Parathyroid adenoma (tissue), 2 donors: ENCODE results near the gene ZNF768.

Experiments
- H2AFZ ChIP-seq: fragments of 300-600 bp; sonication (generic); one replicate; pipeline ENCODE4 v1.7.0; 2017; ENCODE audit warnings: antibody characterized with exemption, mild to moderate bottlenecking
- H3K27ac ChIP-seq: fragments of 300-600 bp; sonication (generic); one replicate; pipeline ENCODE4 v1.7.0; 2017
- H3K27me3 ChIP-seq: fragments of 300-600 bp; sonication (generic); one replicate; pipeline ENCODE4 v1.7.0; 2017; ENCODE audit warnings: low read length; ENCODE audit not compliant: control insufficient read depth, insufficient read depth
- H3K36me3 ChIP-seq: fragments of 300-600 bp; sonication (generic); one replicate; pipeline ENCODE4 v1.7.0; 2017; ENCODE audit warnings: low read length; ENCODE audit not compliant: control insufficient read depth, insufficient read depth
- H3K4me1 ChIP-seq: fragments of 300-600 bp; sonication (generic); one replicate; pipeline ENCODE4 v1.7.0; 2017; ENCODE audit warnings: control low read depth
- H3K4me2 ChIP-seq: fragments of 300-600 bp; sonication (generic); one replicate; pipeline ENCODE4 v1.7.0; 2017; ENCODE audit warnings: low read length
- H3K4me3 ChIP-seq: fragments of 300-600 bp; sonication (generic); one replicate; pipeline ENCODE4 v1.7.0; 2017; ENCODE audit warnings: low read depth, low read length
- H3K79me2 ChIP-seq: fragments of 300-600 bp; sonication (generic); one replicate; pipeline ENCODE4 v1.7.0; 2017; ENCODE audit warnings: control low read depth
- H3K9ac ChIP-seq: fragments of 300-600 bp; sonication (generic); one replicate; pipeline ENCODE4 v1.7.0; 2017; ENCODE audit warnings: mild to moderate bottlenecking
- H3K9me3 ChIP-seq: fragments of 300-600 bp; sonication (generic); one replicate; pipeline ENCODE4 v1.7.0; 2017; ENCODE audit warnings: low read length; ENCODE audit not compliant: control insufficient read depth
- TF ChIP-seq, protein P1 (sequence below): fragments of 300-600 bp; sonication (generic); IDR thresholded peaks from one replicate; pipeline ENCODE4 v1.7.0; 2017; ENCODE audit warnings: antibody characterized with exemption, mild to moderate bottlenecking
- donor health status: primary hyperparathyroidism.

Gene ZNF768

DNA sequence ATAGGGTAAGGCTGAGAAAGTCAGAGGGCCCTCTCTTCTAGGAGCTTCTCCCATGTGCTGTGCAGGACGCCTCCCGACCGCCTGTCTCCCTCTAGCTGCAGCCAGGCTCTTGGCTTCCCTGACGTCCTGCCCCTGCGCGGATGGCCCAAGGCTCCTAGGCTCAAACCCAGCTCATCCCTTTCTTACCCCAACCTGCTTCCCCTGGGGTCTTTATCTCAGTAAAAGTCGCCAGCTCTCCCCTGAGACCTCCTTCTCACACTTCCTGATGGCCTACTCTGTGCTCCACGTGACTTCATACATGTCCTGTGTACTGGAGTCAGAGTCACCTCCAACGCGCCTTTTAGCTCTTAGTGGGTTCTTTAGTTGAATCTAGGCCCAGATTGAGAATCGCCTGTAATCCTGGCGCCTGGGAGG is 9.4 kb upstream of the ZNF768 start:
- no peaks in the 10 kb centered on the region for H3K9me3 ChIP-seq
- peaks cover 11% of the 10 kb centered on the region for H3K4me1 ChIP-seq
- H3K4me3 ChIP-seq = peak overlapping the region; percentile 73
- H3K27ac ChIP-seq = peak overlapping the region; percentile 94
- peak overlapping the region; percentile 96 for H2AFZ ChIP-seq
- peaks cover 12% of the 10 kb centered on the region for H3K79me2 ChIP-seq
- peak overlapping the region; percentile 87 for H3K9ac ChIP-seq
- H3K4me2 ChIP-seq = peak overlapping the region; percentile 76
- no peaks in the 10 kb centered on the region for H3K36me3 ChIP-seq
- TF ChIP-seq, protein P1, sequence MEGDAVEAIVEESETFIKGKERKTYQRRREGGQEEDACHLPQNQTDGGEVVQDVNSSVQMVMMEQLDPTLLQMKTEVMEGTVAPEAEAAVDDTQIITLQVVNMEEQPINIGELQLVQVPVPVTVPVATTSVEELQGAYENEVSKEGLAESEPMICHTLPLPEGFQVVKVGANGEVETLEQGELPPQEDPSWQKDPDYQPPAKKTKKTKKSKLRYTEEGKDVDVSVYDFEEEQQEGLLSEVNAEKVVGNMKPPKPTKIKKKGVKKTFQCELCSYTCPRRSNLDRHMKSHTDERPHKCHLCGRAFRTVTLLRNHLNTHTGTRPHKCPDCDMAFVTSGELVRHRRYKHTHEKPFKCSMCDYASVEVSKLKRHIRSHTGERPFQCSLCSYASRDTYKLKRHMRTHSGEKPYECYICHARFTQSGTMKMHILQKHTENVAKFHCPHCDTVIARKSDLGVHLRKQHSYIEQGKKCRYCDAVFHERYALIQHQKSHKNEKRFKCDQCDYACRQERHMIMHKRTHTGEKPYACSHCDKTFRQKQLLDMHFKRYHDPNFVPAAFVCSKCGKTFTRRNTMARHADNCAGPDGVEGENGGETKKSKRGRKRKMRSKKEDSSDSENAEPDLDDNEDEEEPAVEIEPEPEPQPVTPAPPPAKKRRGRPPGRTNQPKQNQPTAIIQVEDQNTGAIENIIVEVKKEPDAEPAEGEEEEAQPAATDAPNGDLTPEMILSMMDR = peak; percentile 61
- no peaks in the 10 kb centered on the region for H3K27me3 ChIP-seq

DNA sequence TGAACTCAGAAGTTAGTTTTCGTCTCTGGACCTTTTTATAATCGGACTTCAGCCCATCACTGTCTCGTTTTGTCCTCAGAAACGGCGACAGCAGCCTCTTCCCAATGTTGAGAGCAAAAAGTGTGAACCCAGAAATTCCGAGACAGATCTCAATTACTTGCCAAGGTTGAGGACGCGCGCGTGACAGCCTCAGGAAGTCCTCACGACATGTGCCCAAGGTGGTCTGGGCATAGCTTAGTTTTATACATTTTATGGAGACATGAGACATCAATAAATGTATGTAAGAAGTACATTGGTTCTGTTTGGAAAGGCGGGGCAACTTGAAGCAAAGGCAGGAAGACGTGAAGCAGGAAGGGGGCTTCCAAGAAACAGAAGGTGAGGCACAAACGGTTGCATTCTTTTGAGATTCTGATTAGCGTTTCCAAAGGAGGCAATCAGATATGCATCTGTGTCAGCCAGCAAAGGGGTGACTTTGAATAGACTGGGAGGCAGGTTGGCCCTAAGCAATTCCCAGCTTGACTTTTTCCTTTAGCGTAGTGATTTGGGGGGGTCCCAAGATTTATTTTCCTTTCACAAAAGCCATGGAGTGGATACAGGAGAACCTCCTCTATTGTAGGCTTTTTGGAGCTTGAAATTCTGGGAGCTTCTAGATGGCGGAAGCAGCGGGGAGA is 8.9 kb upstream of the ZNF768 start:
- Histone ChIP-seq H3K27me3 (no peaks in the 10 kb centered on the region), H3K79me2 (peaks cover 12% of the 10 kb centered on the region), H3K4me1 (peaks cover 11% of the 10 kb centered on the region), H3K9me3 (no peaks in the 10 kb centered on the region), H3K27ac (peak overlapping the region; percentile 94), H3K4me2 (peak overlapping the region; percentile 76), H3K36me3 (no peaks in the 10 kb centered on the region), H2AFZ (peak overlapping the region; percentile 96), H3K9ac (peak overlapping the region; percentile 87), H3K4me3 (peak overlapping the region; percentile 73)
- TF ChIP-seq, protein P1 = no peak

DNA sequence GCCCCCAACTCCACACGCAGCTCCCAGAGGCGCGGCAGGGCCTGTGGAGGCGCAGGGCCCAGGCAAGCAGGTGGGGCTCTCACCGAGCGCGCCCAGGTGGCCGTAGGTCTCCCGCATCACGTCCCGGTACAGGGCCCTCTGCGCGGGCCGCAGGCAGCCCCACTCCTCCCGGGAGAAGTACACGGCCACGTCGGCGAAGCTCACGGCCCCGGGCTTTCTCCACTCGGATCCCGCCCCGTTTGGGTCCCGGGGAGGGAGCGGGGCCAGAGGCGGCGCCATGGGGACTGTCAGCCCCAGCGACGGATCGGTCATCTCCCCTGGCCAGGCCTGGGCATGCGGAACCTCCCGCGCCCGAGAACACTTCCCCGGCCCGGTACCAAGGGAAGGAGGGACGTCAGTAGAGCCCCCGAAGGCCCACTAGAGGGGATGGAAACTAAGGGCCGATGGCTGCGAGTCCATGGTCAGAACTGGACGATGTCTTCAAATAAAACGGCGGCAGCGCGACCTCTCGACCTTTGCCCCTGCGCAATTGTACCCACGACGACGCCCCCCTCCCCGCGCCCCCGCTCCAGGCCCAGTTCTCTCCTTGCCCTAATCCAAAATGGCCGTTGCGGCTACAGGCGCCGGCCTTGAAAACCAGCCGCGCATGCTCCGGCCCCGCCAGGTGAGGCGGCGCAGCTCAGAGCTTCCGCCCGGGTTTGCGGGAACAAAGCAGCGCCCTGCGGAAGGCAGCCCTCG is 8.2 kb upstream of the ZNF768 start, which contains the start of gene ZNF747:
TSS of gene ZNF747 (minus strand) at position 491 of the 738 bp plus-strand sequence. CDS start at position 312, 179 bp downstream.
- no peaks in the 10 kb centered on the region for H3K36me3 ChIP-seq
- peak within 1 kb of the TSS; percentile 94 for H3K27ac ChIP-seq
- peaks cover 12% of the 10 kb centered on the region for H3K79me2 ChIP-seq
- peak within 1 kb of the TSS; percentile 95 for H3K9ac ChIP-seq
- no peaks in the 10 kb centered on the region for H3K9me3 ChIP-seq
- H3K4me2 ChIP-seq = peak within 1 kb of the TSS; percentile 76
- TF ChIP-seq, protein P1 = peak; percentile 10
- peak within 1 kb of the TSS; percentile 96 for H2AFZ ChIP-seq
- H3K4me3 ChIP-seq = peak within 1 kb of the TSS; percentile 73
- no peaks in the 10 kb centered on the region for H3K27me3 ChIP-seq
- H3K4me1 ChIP-seq = peaks cover 11% of the 10 kb centered on the region

DNA sequence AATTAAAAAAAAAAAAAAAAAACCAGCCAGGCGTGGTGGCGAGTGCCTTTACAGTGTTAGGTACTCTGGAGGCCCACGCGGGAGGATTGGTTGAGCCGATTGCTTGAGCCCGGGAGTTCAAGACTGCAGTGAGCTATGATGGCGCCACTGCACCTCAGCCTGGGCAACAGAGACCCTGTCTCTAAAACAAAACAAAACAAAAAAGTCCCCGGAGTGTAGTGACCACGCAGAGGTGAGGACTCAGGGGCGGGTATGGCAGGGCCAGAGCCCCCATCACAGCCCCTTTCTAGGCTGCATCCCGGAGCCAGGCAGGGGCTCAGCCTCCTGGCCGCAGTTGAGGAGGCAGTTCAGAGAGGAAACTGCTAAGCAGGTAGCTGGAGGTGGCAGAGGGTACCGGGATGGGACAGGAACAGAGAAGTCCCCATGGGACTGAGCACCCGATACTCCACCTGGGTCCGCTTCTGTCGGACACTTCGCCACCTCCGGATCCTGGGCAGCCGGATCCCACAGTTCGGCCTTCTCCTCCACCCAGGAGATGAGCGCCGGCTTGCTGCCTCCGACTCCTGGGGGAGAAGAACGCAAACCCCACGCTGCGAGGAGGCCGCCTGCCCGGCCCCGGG is 7.5 kb upstream of the ZNF768 start:
- Histone ChIP-seq H3K9ac (peak overlapping the region; percentile 95), H3K4me3 (peak overlapping the region; percentile 73), H2AFZ (peak overlapping the region; percentile 96), H3K9me3 (no peaks in the 10 kb centered on the region), H3K4me1 (peaks cover 11% of the 10 kb centered on the region), H3K36me3 (no peaks in the 10 kb centered on the region), H3K27me3 (no peaks in the 10 kb centered on the region), H3K4me2 (peak overlapping the region; percentile 76), H3K79me2 (peaks cover 12% of the 10 kb centered on the region), H3K27ac (peak overlapping the region; percentile 94)
- TF ChIP-seq, protein P1 = no peak
